Measurements from ENCODE around the gene ZNF319.

The ZNF319 gene

DNA sequence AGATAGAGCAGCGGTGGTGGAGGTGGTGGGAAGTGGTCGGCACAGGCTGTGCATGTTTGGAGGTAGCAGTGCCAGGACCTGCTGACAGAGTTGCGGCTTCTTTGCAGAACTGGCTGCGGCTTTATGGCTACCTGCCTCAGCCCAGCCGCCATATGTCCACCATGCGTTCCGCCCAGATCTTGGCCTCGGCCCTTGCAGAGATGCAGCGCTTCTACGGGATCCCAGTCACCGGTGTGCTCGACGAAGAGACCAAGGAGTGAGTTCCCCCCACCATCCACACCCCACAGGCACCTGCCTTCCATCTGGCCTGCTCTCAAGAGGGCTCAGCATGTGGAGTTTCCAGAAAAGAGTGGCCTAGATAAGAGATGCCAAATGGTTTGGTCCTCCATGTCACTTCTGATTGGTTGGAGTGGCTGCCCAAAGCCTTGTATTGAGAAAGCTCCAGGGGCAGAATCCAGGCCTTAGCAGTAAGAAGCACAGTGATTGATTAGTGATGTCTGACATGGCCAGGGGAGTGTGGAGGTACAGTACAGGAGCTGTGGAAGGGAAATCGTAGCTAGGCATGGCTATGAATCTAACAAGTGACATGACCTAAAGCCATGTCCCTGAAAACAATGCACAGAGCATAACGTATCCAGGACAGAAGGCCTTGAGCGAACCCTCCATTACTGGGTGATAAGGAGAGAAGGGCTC, 37.0 kb upstream of the ZNF319 start:
- no peak for DNase-seq (ENCODE audit: low spot score)

- no peak for DNase-seq (ENCODE audit: low spot score)
Measured at GRCh38 chr16:58036943-58037342, 36.5 kb upstream of the ZNF319 start.

- DNase-seq (ENCODE audit: low spot score) = no peak
Measured at GRCh38 chr16:58035356-58036170, 35.1 kb upstream of the ZNF319 start.

GRCh38 chr16:58034774-58035173, 34.3 kb upstream of the ZNF319 start:
- DNase-seq (ENCODE audit: low spot score) = no peak

DNA sequence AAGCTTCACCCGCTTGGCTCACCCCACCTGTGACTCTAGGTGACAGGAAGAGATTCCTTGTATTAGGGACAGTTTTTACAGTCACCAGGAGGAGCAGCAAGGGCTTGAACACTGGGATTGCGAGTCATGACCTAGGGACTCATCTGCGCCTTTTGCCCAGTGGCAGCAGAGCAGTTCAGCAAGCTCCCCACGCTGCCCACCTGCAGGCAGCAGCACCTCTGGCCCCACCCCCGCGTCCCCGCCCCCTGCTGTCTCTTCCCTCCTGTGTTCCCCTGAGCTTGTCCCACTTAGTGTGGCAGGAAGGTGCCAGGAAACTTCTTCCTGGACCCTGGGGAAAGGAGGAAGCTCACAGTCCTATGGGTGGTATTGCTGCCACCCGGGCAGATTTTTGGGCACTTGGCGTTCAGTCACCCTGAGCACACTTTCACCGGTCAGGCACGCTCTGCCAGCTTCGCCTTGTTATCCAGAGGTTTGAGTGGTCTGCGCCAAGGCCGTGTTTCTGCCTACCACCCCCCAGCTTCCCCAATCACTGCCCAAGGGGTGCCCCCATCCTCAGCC, 33.7 kb upstream of the ZNF319 start:
- DNase-seq (ENCODE audit: low spot score) = no peak

- no peak for DNase-seq (ENCODE audit: low spot score)
Measured at GRCh38 chr16:58032710-58033293, 32.3 kb upstream of the ZNF319 start.

DNA sequence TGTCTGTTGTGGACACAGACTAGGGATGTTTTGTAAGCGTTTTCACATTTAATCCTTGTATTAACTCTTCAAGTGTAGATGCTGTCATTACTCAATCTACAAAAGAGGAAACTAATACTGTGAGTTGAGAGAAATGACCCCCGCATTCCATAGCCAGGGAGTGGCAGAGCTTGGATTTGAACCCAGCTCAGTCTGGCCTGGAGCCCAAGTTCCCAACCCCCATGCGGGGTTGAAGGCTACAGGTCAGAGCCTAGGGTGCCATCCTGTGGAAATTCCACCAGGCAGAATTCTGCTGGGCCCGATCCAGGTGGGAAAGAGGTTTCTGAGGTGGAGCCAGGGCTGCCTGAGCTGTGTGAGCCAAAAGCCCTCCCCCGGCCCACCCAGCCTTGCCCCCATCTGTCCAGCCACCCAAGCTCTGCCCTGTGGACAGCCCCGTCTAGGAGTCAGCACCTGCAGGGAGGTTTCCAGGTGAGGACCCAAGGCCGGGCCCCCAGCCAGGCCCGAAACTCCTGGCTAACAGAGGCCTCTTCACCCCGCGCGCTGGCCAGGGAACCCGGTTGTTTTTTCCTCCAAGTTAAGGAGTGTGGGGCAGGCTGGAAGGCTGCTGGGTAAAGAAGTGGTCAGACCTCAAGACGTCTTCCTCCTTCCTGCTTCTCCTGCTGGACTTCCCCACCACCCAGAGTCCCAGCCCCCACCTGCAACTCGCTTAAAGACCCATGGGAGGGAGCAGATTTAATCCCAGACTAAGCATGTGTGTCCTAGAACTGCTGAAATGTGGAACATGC, 30.7 kb upstream of the ZNF319 start:
- no peak for DNase-seq (ENCODE audit: low spot score)

- no peak for DNase-seq (ENCODE audit: low spot score)
Measured at GRCh38 chr16:58030136-58030840, 29.8 kb upstream of the ZNF319 start.

GRCh38 chr16:58029410-58029809, 28.9 kb upstream of the ZNF319 start:
- no peak for DNase-seq (ENCODE audit: low spot score)

DNA sequence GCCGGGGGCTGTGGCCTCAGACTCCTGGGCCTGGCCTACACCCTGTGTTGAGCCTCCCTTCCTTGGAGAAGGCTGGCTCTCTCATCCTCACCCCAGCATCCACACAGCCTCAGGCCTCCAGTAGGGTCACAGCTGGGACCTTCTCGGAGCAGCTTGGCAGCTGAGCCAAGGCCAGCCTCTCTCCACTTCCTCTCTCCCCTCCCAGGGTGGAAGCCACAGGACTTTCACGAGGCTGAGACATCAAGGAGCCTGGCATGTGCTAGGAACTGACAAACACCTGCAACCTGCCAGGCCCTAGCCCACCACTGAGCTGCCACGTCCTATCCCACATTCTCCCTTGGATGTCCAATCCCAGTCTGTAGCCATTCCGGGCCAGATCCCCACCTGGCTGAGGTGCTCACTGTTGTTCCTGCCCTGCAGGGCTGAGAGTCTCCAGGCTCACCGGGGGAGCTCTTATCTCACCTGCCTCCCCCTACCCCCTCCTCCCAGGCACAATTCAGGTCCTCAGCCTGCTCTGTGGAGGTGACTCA, 28.1 kb upstream of the ZNF319 start:
- no peak for DNase-seq (ENCODE audit: low spot score)

DNA sequence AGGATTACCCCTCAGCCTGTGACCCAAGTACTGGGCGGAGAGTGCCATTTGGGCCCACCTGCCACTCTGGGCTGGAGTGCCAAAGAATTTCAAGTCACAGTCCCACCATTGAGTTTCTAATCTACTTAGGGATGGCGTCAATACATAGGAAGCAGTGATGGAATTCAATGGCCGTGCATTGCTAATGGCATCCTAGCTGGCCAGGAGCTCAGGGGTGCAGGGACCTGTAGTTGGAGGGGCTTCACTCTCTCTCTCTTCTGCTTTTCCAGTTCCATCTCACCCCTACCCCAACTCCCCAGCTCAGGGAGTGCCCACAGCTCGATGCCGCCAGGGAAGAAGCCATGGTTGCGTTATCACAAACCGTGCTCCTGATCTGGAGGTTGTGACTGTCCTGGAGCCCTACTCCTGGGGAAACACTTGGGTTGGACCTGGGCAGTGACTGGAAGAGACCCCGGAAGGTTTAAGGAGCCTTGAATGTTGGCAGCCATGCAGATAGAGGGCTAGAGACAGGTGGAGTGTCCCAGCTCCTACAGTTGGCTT, 27.5 kb upstream of the ZNF319 start:
- DNase-seq (ENCODE audit: low spot score) = no peak

- no peak for DNase-seq (ENCODE audit: low spot score)
Measured at GRCh38 chr16:58027161-58027915, 26.9 kb upstream of the ZNF319 start.

GRCh38 chr16:58026705-58027160, 26.3 kb upstream of the ZNF319 start:
- DNase-seq (ENCODE audit: low spot score) = no peak

DNA sequence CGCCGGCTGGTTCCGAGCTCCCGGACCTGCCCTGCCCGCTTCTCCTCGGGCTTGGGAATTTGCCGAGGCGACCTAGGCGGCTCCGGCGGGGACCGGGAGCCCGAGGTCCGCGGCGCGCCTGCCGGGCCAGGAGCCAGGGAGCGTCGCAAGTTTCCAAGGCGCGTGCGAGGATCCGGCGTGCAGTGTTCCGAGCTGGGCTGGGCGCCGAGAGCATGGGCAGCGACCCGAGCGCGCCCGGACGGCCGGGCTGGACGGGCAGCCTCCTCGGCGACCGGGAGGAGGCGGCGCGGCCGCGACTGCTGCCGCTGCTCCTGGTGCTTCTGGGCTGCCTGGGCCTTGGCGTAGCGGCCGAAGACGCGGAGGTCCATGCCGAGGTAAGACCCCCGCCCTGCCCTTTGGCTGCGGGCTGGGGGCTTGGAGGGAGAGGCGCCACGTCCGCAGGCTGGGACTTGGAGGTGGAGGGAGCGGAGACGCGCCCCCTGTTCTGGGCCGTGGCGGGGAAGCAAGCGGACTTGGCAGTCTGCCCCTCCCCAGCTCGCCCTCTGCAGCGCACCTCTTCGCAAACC, 25.8 kb upstream of the ZNF319 start:
- no peak for DNase-seq (ENCODE audit: low spot score)

- DNase-seq (ENCODE audit: low spot score) = no peak
Measured at GRCh38 chr16:58025351-58026138, 25.1 kb upstream of the ZNF319 start, which contains the start of gene MMP15. TSS of gene MMP15 (plus strand) at chr16:58025754. CDS start at chr16:58026351, 597 bp downstream.

GRCh38 chr16:58024486-58025350, 24.2 kb upstream of the ZNF319 start:
- DNase-seq (ENCODE audit: low spot score) = no peak

GRCh38 chr16:58022601-58023371, 22.3 kb upstream of the ZNF319 start:
- no peak for DNase-seq (ENCODE audit: low spot score)

Measured in hematopoietic multipotent progenitor cell treated with erythropoietin and hydrocortisone succinate and interleukin-3 and kit ligand, for 17 days (in vitro differentiated cells).